SU-DHL-6 (cell line): ENCODE results near the gene GLI2.

Source experiments
- H2AFZ ChIP-seq: fragments of 200-600 bp; sonication (generic); 2 replicates; pipeline ENCODE4 v1.6.1; 2014; ENCODE audit warnings: low read depth, mild to moderate bottlenecking, moderate library complexity, mixed read lengths, antibody characterized with exemption, low read length; ENCODE audit not compliant: severe bottlenecking
- H3F3A ChIP-seq: fragments of 200-600 bp; shearing (Covaris generic); 2 replicates; pipeline ENCODE4 v1.6.0; 2016; ENCODE audit warnings: antibody characterized with exemption, mild to moderate bottlenecking; ENCODE audit not compliant: insufficient read depth
- H3K27ac ChIP-seq: fragments of 200-600 bp; sonication (generic); 2 replicates; pipeline ENCODE4 v1.5.1; 2016; ENCODE audit warnings: low read depth, mild to moderate bottlenecking, low read length, moderate library complexity, mixed read lengths
- H3K27me3 ChIP-seq: fragments of 200-600 bp; sonication (generic), shearing (Covaris generic); 2 replicates; pipeline ENCODE4 v1.6.0; 2014; ENCODE audit warnings: mild to moderate bottlenecking, low read length
- H3K36me3 ChIP-seq: fragments of 200-600 bp; sonication (generic); 2 replicates; pipeline ENCODE4 v1.6.1; 2014; ENCODE audit warnings: mild to moderate bottlenecking, low read length, mixed read lengths
- H3K4me2 ChIP-seq: fragments of 300-600, 200-600 bp; shearing (Covaris generic), sonication (generic); 2 replicates; pipeline ENCODE4 v1.6.0; 2014; ENCODE audit warnings: low read length, low read depth, mild to moderate bottlenecking; ENCODE audit not compliant: poor library complexity, severe bottlenecking
- H3K4me3 ChIP-seq: fragments of 200-600 bp; sonication (generic); 2 replicates; pipeline ENCODE4 v1.5.1; 2014; ENCODE audit warnings: antibody characterized with exemption, low read length, mild to moderate bottlenecking, mixed read lengths; ENCODE audit not compliant: insufficient read depth, poor library complexity, severe bottlenecking
- H3K79me2 ChIP-seq: fragments of 200-600 bp; sonication (generic); 2 replicates; pipeline ENCODE4 v1.6.1; 2014; ENCODE audit warnings: mild to moderate bottlenecking, low read length, moderate library complexity; ENCODE audit not compliant: insufficient read depth
- H3K9ac ChIP-seq: fragments of 200-600 bp; sonication (generic); 2 replicates; pipeline ENCODE4 v1.7.0; 2014; ENCODE audit warnings: mild to moderate bottlenecking, low read length
- H3K9me2 ChIP-seq: fragments of 200-600 bp; sonication (generic); replicated peaks from 2 replicates; pipeline ENCODE4 v1.6.1; 2014; ENCODE audit warnings: low read length; ENCODE audit not compliant: insufficient read depth
- H3K9me3 ChIP-seq: fragments of 200-600 bp; sonication (generic); 2 replicates; pipeline ENCODE4 v1.6.1; 2014; ENCODE audit warnings: low read length, mixed read lengths; ENCODE audit not compliant: insufficient read depth
- H4K20me1 ChIP-seq: fragments of 200-600 bp; sonication (generic); 2 replicates; pipeline ENCODE4 v1.6.1; 2014; ENCODE audit warnings: low read depth, mild to moderate bottlenecking, antibody characterized with exemption, low read length, moderate library complexity, mixed read lengths
- EZH2phosphoT487 ChIP-seq: fragments of 200-600 bp; sonication (generic), shearing (Covaris generic); conservative IDR thresholded peaks from 2 replicates; pipeline ENCODE4 v1.6.1; 2018; ENCODE audit warnings: mild to moderate bottlenecking, antibody characterized with exemption, low read length, moderate library complexity, mixed read lengths
- TF ChIP-seq, protein P1 (sequence below): fragments of 200-600 bp; sonication (generic); IDR thresholded peaks from one replicate; pipeline ENCODE4 v1.5.1; 2017; ENCODE audit warnings: antibody characterized with exemption, mild to moderate bottlenecking, low read length, moderate library complexity; ENCODE audit not compliant: insufficient read depth, poor library complexity, severe bottlenecking

GLI2 gene

DNA sequence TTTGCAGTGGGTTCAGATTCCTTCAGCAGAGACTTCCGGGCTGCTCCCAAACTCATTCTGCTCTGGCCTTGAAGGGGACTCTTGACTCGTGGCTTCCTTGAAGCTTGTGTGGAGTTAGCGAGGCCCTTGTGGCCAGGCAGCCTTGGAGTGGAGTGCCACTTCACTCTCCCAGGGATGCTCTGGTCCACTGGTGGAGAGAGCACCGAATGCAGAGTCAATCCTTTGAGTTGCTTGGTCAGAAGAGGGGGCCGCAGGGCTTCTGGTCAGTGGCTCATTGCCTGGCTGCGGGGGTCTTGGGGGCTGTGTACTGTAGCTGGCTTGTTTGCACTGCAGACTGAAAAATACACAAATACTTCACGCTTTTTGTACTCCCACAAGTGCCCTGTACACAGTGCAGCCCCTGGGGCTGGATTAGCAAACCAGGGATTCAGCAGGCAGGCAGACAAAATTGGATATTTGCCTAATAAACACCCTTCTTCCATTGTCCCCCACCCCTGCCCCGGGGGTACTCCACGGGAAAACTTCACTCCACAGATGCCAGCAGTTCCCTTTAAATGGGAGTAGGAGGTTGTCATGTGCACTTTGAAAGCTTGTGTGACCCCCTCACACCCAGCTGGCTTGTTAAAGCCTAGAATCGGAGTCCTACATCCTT, 3.2 kb downstream of the GLI2 start:
- Histone ChIP-seq H3K27me3 (no peaks in the 10 kb centered on the region), H3K4me2 (no peak overlapping the region), H2AFZ (no peak overlapping the region), H3K9me2 (no peaks in the 10 kb centered on the region), H4K20me1 (no peaks in the 10 kb centered on the region), H3K4me3 (no peak overlapping the region), H3K27ac (no peak overlapping the region), H3K36me3 (no peaks in the 10 kb centered on the region), H3K9me3 (no peaks in the 10 kb centered on the region), H3K79me2 (no peaks in the 10 kb centered on the region), H3F3A (no peaks in the 10 kb centered on the region), H3K9ac (no peak overlapping the region)
- no peak for TF ChIP-seq EZH2phosphoT487

DNA sequence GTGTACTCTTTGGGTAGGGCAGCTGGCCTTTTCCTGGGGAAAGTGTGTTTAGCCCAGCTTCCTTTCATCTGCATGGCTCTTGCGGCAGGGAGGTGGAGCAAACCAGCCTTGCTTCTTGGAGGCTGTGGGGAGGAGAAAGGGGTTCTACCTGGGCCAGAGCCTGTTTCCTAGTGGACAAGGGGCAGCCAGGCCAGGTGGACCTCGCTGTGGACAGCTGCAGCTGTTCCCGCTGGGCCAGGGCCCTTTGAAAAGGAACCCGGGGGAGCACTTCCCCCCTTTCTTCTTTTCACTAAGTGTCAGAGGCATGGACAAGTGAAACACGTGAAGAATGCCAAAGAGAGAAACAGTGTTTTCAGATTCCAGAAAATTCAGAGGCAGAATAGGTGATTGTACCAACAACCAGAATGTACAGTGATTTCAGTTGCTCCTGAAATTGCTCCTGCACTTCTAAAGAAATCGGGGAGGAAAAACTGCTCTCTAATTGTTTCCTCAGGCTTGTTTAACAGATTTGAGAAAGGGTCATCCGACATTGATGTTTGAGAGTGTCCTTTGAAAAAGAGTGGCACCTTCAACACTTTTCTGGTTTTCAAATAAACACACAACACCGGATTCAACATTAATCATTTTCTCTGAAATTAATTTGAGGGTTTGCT, 3.9 kb downstream of the GLI2 start:
- no peak overlapping the region for H3K4me2 ChIP-seq
- no peak overlapping the region for H2AFZ ChIP-seq
- H4K20me1 ChIP-seq: no peaks in the 10 kb centered on the region
- H3K36me3 ChIP-seq: no peaks in the 10 kb centered on the region
- TF ChIP-seq, protein P1, sequence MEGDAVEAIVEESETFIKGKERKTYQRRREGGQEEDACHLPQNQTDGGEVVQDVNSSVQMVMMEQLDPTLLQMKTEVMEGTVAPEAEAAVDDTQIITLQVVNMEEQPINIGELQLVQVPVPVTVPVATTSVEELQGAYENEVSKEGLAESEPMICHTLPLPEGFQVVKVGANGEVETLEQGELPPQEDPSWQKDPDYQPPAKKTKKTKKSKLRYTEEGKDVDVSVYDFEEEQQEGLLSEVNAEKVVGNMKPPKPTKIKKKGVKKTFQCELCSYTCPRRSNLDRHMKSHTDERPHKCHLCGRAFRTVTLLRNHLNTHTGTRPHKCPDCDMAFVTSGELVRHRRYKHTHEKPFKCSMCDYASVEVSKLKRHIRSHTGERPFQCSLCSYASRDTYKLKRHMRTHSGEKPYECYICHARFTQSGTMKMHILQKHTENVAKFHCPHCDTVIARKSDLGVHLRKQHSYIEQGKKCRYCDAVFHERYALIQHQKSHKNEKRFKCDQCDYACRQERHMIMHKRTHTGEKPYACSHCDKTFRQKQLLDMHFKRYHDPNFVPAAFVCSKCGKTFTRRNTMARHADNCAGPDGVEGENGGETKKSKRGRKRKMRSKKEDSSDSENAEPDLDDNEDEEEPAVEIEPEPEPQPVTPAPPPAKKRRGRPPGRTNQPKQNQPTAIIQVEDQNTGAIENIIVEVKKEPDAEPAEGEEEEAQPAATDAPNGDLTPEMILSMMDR: no peak
- no peak for TF ChIP-seq EZH2phosphoT487
- H3K27ac ChIP-seq: no peak overlapping the region
- no peaks in the 10 kb centered on the region for H3F3A ChIP-seq
- no peaks in the 10 kb centered on the region for H3K79me2 ChIP-seq
- H3K9me3 ChIP-seq: no peaks in the 10 kb centered on the region
- H3K9me2 ChIP-seq: no peaks in the 10 kb centered on the region
- H3K4me3 ChIP-seq: no peak overlapping the region
- H3K9ac ChIP-seq: no peak overlapping the region
- H3K27me3 ChIP-seq: no peaks in the 10 kb centered on the region

DNA sequence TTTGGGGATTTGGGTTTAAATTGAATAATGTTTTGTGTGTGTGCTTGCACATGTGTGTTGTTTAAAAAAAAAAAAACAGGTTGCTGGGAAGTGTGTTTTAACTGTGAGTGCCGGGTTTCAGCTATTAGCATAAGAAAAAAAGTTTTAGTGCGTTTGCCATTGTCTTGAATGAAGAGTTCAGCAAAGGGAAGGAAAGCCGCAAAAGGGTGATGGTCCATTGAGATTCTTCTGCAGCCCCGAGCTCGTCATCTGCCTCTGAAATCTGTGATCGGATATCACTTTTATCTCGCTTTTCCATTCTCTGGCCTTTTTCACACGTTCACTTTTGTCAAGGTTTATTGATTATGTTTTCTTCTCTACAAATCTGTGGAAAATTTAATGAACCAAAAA, 4.7 kb downstream of the GLI2 start:
- no peak overlapping the region for H3K4me2 ChIP-seq
- no peak overlapping the region for H3K4me3 ChIP-seq
- no peaks in the 10 kb centered on the region for H3K9me3 ChIP-seq
- no peak overlapping the region for H3K27ac ChIP-seq
- H3K9ac ChIP-seq: no peak overlapping the region
- H3K79me2 ChIP-seq: no peaks in the 10 kb centered on the region
- H3K27me3 ChIP-seq: no peaks in the 10 kb centered on the region
- no peaks in the 10 kb centered on the region for H4K20me1 ChIP-seq
- TF ChIP-seq, protein P1: no peak
- TF ChIP-seq EZH2phosphoT487: no peak
- no peak overlapping the region for H2AFZ ChIP-seq
- H3F3A ChIP-seq: no peaks in the 10 kb centered on the region
- no peaks in the 10 kb centered on the region for H3K36me3 ChIP-seq
- no peaks in the 10 kb centered on the region for H3K9me2 ChIP-seq

DNA sequence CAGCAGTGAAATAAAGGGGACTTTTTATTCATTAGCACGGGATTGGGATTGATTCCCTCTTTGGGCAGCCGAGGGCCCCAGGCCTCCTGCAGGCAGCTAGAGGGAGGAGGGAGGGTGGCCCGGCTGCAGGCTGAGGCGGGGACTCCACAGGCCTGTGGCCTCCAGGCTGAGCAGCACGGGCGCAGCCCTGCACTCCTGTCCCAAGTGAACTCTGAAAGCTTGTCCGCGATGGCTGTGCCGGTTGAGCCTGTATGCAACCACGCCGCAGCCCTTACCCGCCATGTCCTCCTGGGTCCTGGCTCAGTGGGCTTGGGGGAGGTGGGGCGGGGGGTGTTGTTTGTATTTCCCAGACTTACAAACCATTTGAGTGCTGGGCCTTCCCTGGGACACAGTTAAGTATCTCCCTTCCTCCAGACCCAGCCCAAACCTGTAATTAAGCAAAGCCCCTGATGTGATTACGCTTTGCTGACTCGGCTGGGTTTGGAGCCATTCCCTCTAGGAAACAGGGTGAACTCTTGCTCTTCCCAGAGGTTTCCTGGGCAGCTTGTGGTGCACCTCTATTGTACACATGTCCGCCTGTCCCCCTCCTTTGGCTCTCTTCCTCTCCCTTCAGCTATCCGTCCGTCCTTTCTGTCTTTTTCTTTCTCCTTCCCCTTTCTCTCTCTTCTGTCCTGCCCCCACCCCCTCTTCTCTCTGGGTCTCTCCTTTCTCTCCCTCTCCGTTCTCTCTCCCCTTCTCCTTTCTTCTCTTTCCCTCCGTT, 5.3 kb downstream of the GLI2 start:
- no peaks in the 10 kb centered on the region for H3K9me2 ChIP-seq
- H3K36me3 ChIP-seq: no peaks in the 10 kb centered on the region
- H4K20me1 ChIP-seq: no peaks in the 10 kb centered on the region
- TF ChIP-seq EZH2phosphoT487: no peak
- TF ChIP-seq, protein P1: no peak
- no peaks in the 10 kb centered on the region for H3F3A ChIP-seq
- no peaks in the 10 kb centered on the region for H3K27me3 ChIP-seq
- no peaks in the 10 kb centered on the region for H3K79me2 ChIP-seq
- no peak overlapping the region for H3K4me2 ChIP-seq
- H3K27ac ChIP-seq: no peak overlapping the region
- no peak overlapping the region for H2AFZ ChIP-seq
- H3K9ac ChIP-seq: no peak overlapping the region
- no peaks in the 10 kb centered on the region for H3K9me3 ChIP-seq
- H3K4me3 ChIP-seq: no peak overlapping the region
